ENCODE data around the gene STAG1. TPM values are rescaled to one million over a fixed set of nuclear protein-coding genes. Genes with fewer than 3 reads are reported as not detected.

Gene STAG1
- total RNA-seq, 2 donors from 2014 or later, result 38.2 to 43.5 TPM

DNA sequence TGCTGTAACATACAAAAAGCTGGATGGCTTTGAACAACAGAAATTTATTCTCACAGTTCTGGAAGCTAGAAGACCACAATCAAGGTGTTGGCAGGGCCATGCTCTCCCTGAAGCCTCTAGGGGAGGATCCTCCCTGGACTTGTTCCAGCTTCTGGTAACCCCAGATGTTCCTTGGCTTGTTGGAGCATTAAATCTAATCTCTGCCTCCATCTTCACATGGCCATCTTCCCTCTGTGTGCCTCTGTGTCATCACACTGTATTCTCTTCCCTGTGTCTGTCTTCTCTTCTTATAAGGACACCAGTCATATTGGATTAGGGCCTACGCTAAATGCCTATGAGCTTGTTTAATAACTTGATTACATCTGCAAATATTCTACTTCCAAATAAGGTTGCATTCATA, 109.5 kb downstream of the STAG1 start:
- H3K9me3 ChIP-seq, result no peaks in the 10 kb centered on the region
- intact Hi-C loops (cut with DNase I), result no loop called here

DNA sequence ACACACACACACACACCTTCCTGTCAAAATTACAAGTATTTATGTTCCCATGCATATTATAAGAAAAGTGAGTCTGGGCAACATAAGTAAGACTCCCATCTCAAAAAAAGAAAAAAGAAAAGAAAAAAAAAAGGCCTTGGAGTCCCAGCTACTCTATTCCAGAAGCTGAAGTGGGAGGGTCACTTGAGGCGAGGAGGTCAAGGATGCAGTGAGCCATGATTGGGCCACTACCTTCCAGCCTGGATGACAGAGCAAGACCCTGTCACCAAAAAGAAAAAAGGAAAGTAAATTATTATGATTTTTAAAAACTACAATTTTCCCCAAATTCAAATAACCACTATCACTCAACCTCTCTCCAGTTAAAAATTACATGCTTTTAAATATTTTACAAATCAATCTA, 113.1 kb downstream of the STAG1 start:
- H3K9ac ChIP-seq (ENCODE audit: low read depth in 2 of 2, low read length in 2 of 2), result no peak overlapping the region
- H3K9me3 ChIP-seq, result no peaks in the 10 kb centered on the region
- TF ChIP-seq, protein P1, sequence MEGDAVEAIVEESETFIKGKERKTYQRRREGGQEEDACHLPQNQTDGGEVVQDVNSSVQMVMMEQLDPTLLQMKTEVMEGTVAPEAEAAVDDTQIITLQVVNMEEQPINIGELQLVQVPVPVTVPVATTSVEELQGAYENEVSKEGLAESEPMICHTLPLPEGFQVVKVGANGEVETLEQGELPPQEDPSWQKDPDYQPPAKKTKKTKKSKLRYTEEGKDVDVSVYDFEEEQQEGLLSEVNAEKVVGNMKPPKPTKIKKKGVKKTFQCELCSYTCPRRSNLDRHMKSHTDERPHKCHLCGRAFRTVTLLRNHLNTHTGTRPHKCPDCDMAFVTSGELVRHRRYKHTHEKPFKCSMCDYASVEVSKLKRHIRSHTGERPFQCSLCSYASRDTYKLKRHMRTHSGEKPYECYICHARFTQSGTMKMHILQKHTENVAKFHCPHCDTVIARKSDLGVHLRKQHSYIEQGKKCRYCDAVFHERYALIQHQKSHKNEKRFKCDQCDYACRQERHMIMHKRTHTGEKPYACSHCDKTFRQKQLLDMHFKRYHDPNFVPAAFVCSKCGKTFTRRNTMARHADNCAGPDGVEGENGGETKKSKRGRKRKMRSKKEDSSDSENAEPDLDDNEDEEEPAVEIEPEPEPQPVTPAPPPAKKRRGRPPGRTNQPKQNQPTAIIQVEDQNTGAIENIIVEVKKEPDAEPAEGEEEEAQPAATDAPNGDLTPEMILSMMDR (IDR thresholded peaks at IDR 0.05), result no peak
- H3K4me1 ChIP-seq, result no peaks in the 10 kb centered on the region
- H3K27ac ChIP-seq, result no peak overlapping the region
- no peaks in the 10 kb centered on the region for H3K36me3 ChIP-seq
- DNase-seq, result no peak
- intact Hi-C loops (cut with DNase I), result no loop called here
- H3K4me3 ChIP-seq, result no peak overlapping the region
- H3K27me3 ChIP-seq, result no peaks in the 10 kb centered on the region

More for the DNA sequence above, 109.5 kb downstream of the STAG1 start:
- no peak overlapping the region for H3K27ac ChIP-seq
- no peaks in the 10 kb centered on the region for H3K36me3 ChIP-seq
- H3K4me1 ChIP-seq, result no peaks in the 10 kb centered on the region
- TF ChIP-seq, protein P1 (IDR thresholded peaks at IDR 0.05), result no peak
- H3K27me3 ChIP-seq, result no peaks in the 10 kb centered on the region
- no peak overlapping the region for H3K9ac ChIP-seq (ENCODE audit: low read depth in 2 of 2, low read length in 2 of 2)
- DNase-seq, result no peak
- H3K4me3 ChIP-seq, result no peak overlapping the region

DNA sequence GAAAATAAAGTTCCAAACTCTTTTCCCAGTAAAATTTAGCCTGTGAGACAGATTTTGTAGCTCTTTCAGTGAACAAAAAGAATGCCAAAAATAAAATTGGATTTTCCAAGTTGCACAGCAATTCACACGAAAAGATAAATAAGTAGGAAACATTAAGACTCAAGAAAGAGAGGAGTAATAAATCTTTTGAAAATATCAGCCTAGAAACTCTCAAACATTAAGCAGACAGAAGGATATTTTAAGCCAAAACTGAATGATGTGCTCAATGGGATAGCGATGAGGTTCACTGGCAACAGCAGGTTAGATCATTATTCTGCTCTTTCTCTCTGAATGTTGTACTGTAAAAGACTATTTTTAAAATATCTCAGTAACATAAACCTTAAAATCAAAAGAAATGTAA, 115.0 kb downstream of the STAG1 start:
- intact Hi-C loops (cut with DNase I), result no loop called here
- Histone ChIP-seq H3K36me3 (no peaks in the 10 kb centered on the region), H3K4me3 (no peak overlapping the region), H3K27me3 (no peaks in the 10 kb centered on the region), H3K9me3 (no peaks in the 10 kb centered on the region), H3K9ac (ENCODE audit: low read depth in 2 of 2, low read length in 2 of 2) (no peak overlapping the region), H3K27ac (no peak overlapping the region), H3K4me1 (no peaks in the 10 kb centered on the region)
- DNase-seq, result no peak
- TF ChIP-seq, protein P1 (IDR thresholded peaks at IDR 0.05), result no peak

DNA sequence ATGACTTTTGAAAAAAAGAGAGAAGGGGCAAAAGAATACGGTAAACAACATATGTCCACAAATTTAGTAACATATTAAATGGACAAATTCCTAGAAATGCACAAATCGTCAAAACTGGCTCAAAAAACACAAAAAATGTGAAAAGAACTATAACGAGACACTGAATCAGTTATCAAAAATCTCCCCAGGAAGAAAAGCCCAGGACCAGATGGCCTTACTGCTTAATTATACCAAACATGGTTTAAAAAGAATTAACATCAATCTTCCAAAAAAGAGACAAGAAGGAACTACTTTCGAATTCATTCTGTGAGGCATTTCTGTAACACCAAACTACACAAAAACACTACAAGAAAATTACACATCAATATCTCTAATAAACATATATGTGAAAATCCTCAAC, 117.4 kb downstream of the STAG1 start:
- H3K36me3 ChIP-seq, result no peaks in the 10 kb centered on the region
- intact Hi-C loops (cut with DNase I), result no loop called here

DNA sequence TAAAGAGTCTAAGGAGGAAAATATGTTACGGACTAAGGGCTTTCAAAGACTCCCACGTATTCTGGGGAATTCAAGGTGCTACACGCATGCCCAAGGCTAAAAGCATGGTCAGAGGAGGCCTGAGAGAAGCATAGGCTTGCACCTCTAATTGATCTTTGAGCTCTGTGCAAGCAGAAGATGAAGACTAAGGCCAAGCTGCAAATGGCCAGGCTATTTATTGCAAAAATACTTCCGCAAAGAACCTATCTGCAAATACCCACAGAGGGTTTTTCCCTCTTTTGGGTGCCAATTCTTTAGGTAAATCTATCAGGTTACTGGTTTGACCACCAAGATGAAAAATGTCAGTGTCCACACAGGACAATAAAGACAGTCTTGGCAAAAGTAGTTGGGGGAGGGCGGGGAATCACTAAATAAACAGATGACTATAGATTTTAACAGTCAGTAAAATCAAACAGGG, 119.5 kb downstream of the STAG1 start:
- Histone ChIP-seq H3K4me1 (no peaks in the 10 kb centered on the region), H3K27me3 (no peaks in the 10 kb centered on the region), H3K36me3 (no peaks in the 10 kb centered on the region), H3K9me3 (no peaks in the 10 kb centered on the region), H3K9ac (ENCODE audit: low read depth in 2 of 2, low read length in 2 of 2) (no peak overlapping the region), H3K4me3 (no peak overlapping the region), H3K27ac (no peak overlapping the region)
- DNase-seq, result peak; percentile 29
- TF ChIP-seq, protein P1 (IDR thresholded peaks at IDR 0.05), result no peak
- intact Hi-C loops (cut with DNase I), result no loop called here

More for the DNA sequence above, 117.4 kb downstream of the STAG1 start:
- Histone ChIP-seq H3K9me3 (no peaks in the 10 kb centered on the region), H3K9ac (ENCODE audit: low read depth in 2 of 2, low read length in 2 of 2) (no peak overlapping the region), H3K4me3 (no peak overlapping the region), H3K27me3 (no peaks in the 10 kb centered on the region), H3K4me1 (no peaks in the 10 kb centered on the region), H3K27ac (no peak overlapping the region)
- TF ChIP-seq, protein P1 (IDR thresholded peaks at IDR 0.05), result no peak
- DNase-seq, result no peak
